ENCODE measurements around the gene TOP3A.

TOP3A gene

GRCh38 chr17:18321309-18321708 is 6.5 kb upstream of the TOP3A start:
- Mint-ChIP-seq H3K27ac (no peak overlapping the region), H3K4me1 (peaks cover 40% of the 10 kb centered on the region), H3K36me3 (ENCODE audit: low read depth) (peaks cover 37% of the 10 kb centered on the region), H3K4me3 (no peak overlapping the region), H3K9me3 (no peaks in the 10 kb centered on the region), H3K27me3 (ENCODE audit: low read depth, poor library complexity) (no peaks in the 10 kb centered on the region)
- TF ChIP-seq CTCF (IDR thresholded peaks at IDR 0.05): no peak
- DNase-seq: no peak

- Mint-ChIP-seq H3K9me3 (no peaks in the 10 kb centered on the region), H3K4me3 (peak overlapping the region; percentile 42), H3K36me3 (ENCODE audit: low read depth) (peaks cover 40% of the 10 kb centered on the region), H3K27me3 (ENCODE audit: low read depth, poor library complexity) (no peaks in the 10 kb centered on the region), H3K4me1 (peaks cover 50% of the 10 kb centered on the region), H3K27ac (peak overlapping the region; percentile 75)
- no peak for DNase-seq
- TF ChIP-seq CTCF (IDR thresholded peaks at IDR 0.05): no peak
Measured at GRCh38 chr17:18320301-18320700, 5.5 kb upstream of the TOP3A start.

GRCh38 chr17:18319604-18320256 is 4.9 kb upstream of the TOP3A start:
- peak; percentile 53 for DNase-seq
- H3K27ac Mint-ChIP-seq: peak overlapping the region; percentile 75
- H3K4me3 Mint-ChIP-seq: peak overlapping the region; percentile 42
- H3K4me1 Mint-ChIP-seq: peaks cover 51% of the 10 kb centered on the region
- no peaks in the 10 kb centered on the region for H3K27me3 Mint-ChIP-seq (ENCODE audit: low read depth, poor library complexity)
- peak; percentile 46 for TF ChIP-seq CTCF (IDR thresholded peaks at IDR 0.05)
- H3K36me3 Mint-ChIP-seq (ENCODE audit: low read depth): peaks cover 34% of the 10 kb centered on the region
- no peaks in the 10 kb centered on the region for H3K9me3 Mint-ChIP-seq

GRCh38 chr17:18318771-18319450 is 4.1 kb upstream of the TOP3A start:
- H3K27ac Mint-ChIP-seq: no peak overlapping the region
- peaks cover 26% of the 10 kb centered on the region for H3K36me3 Mint-ChIP-seq (ENCODE audit: low read depth)
- H3K27me3 Mint-ChIP-seq (ENCODE audit: low read depth, poor library complexity): no peaks in the 10 kb centered on the region
- no peak for TF ChIP-seq CTCF (IDR thresholded peaks at IDR 0.05)
- H3K9me3 Mint-ChIP-seq: no peaks in the 10 kb centered on the region
- H3K4me3 Mint-ChIP-seq: peak overlapping the region; percentile 59
- DNase-seq: no peak
- H3K4me1 Mint-ChIP-seq: peaks cover 54% of the 10 kb centered on the region

GRCh38 chr17:18318117-18318516 is 3.3 kb upstream of the TOP3A start:
- Mint-ChIP-seq H3K4me1 (peaks cover 62% of the 10 kb centered on the region), H3K36me3 (ENCODE audit: low read depth) (peaks cover 20% of the 10 kb centered on the region), H3K4me3 (peak overlapping the region; percentile 97), H3K9me3 (no peaks in the 10 kb centered on the region), H3K27me3 (ENCODE audit: low read depth, poor library complexity) (no peaks in the 10 kb centered on the region), H3K27ac (no peak overlapping the region)
- no peak for TF ChIP-seq CTCF (IDR thresholded peaks at IDR 0.05)
- DNase-seq: no peak

GRCh38 chr17:18315961-18316360 is 1.2 kb upstream of the TOP3A start:
- Mint-ChIP-seq H3K4me3 (peak overlapping the region; percentile 97), H3K9me3 (no peaks in the 10 kb centered on the region), H3K27me3 (ENCODE audit: low read depth, poor library complexity) (no peaks in the 10 kb centered on the region), H3K4me1 (peaks cover 78% of the 10 kb centered on the region), H3K27ac (peak overlapping the region; percentile 100), H3K36me3 (ENCODE audit: low read depth) (peaks cover 29% of the 10 kb centered on the region)
- TF ChIP-seq CTCF (IDR thresholded peaks at IDR 0.05): no peak
- no peak for DNase-seq
